HK-2 (cell line): ENCODE results near the gene PLOD1.
"Not testable (repeated sequence)": the region's sequence is repeated elsewhere in the genome, so short reads cannot be mapped to it uniquely, and the experiment has no call there.

Experiments
- DNase-seq: peaks from one replicate; pipeline ENCODE4 v3.0.0-alpha.2; 2018; ENCODE audit not compliant: unreplicated experiment

The PLOD1 gene

DNA sequence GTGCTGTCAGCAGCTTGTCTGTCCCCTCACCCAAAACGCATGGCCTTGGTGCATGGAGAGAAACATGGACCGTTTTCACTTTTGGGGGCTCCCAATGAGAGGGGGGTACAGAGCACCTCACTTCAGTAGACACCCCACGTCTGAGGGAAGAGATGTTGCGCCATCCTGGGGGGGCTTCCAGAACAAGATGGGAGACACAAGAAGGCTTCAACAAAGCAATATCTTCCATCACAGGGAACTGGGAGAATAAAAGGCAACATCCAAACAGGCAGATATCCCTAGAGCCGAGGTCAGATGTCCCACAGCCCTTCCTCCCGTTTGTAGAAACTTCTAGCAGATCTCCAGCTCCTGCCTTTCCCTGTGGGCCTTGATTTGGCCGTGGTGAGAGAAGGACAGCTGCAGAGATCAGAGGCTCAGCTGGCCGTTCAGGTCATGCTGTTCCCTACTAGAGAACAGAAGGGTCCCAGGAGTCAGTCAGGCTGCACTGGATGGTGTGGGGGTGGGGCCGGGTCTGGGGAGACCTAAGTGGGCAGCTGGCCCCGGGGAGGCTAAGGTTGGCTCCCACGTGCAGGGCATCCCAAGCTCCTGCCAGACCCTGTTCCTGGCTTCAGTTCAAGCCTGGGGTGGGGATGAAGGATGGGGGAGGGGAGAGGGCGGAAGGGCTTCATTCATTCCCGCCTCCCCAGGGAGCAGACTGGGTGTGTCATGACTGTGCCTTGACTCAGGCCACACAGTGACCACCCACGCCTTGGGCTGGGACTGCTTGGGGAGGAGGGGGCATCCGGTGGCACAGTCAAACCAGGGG, 4.4 kb downstream of the PLOD1 start:
- DNase-seq, result no peak

DNA sequence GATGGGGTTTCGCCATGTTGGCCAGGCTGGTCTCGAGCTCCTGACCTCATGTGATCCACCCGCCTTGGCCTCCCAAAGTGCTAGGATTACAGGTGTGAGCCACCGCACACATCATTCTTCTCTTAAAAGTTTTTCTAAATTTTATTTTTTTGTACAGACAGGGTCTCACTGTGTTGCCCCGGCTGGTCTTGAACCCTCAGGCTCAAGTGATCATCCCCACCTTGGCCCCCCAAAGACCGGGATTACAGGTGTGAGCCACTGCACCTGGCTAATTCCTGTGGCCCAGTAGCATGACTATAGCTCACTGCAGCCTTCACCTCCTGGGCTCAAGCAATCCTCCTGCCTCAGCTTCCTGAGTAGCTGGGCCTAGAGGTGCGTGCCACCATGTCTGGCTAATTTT, 5.3 kb downstream of the PLOD1 start:
- not testable (repeated sequence) for DNase-seq

DNA sequence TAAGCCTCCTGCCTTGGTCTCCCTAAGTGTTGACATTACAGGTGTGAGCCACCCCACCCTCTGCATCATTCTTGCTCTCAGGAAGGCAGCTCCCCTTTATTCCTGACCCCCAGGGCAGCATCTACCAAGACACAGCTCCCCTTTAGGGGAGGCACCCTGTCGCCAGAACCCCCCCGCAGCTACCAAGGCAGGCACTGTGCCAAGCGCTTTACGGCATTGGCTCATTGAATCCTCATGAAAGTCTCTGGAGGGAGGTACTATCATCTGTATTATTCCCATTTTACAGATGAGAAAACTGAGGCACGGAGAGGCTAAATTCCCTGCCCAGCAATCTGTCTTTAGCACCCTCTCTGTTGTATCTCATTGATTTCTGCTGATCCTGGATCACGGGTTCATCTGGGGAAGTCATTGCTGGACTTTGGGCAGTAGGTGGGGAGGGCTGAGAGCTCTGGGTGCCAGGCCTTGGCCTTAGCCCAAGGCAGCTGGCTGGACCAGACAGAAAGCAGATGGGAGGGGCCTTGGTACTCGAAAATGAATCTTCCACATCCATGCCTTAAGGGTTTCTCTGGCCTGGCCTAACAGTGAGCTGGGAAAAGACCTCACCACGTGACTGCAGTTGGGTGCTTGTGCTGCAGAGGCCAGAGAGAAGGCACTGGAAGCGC, 5.9 kb downstream of the PLOD1 start:
- no peak for DNase-seq

DNA sequence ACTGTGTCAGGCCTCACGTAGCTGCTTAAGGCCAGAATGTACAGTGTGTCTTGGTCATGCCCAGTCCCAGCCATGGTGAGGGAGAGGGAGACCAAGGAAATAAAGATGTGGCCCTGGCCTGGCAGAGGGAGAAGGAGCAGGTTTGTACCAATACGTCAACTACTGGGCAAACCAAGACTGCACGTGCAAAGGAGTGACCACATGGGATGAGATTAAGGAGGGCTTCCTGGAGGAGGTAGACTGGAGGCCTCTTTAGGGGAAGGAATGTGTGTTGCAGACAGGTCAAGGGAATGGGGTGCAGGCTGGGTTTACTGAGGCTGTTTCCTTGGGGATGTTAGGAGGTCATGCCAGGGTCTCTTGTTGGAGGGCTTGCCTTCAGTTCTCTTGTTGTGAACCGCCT, 7.8 kb downstream of the PLOD1 start:
- no peak for DNase-seq

DNA sequence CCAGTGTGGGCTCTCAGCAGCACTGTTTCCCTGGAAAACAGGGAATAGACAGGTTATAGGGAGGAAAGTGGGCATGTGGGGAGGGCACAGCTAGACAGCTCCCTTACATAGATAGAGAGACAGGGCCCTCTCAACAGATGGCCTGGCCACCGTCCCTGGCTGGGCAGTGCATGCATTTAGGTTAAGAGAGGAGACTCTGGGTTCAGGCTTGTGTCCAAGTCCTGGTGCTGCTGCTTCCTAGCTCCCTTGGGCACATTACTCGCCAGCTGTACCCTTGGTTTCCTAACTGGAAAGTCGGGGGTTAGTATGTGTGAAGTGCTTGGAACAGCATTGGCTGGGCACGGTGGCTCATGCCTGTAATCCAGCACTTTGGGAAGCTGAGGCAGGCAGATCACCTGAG, 9.1 kb downstream of the PLOD1 start:
- DNase-seq, result no peak

DNA sequence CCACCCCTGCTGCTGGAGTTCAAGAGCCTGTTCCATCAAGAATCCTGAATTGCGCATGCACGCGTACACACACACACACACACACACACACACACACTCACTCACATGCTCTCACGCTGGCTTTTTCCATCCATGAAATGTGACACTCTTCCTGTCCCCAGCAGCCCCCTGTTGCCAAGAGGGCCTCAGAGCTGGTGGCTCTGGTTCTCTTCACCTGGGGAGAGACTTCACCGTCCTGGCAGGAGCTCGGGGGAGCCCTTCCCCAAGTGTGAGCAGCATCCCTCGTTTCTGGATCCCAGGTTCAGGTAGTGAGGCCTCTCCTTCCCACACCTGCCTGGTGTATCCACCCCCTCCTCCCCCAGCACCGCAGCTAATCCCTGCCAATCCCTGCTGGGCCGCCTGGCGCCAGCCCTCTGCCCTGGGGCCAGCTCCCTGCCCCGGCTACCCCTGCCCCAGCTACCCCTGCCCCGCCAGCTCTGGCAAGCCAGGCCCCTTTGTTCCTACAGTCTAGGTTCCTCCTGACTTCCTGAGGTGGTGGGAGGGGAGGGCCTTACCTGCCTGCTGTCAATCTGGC, 9.9 kb downstream of the PLOD1 start:
- no peak for DNase-seq

DNA sequence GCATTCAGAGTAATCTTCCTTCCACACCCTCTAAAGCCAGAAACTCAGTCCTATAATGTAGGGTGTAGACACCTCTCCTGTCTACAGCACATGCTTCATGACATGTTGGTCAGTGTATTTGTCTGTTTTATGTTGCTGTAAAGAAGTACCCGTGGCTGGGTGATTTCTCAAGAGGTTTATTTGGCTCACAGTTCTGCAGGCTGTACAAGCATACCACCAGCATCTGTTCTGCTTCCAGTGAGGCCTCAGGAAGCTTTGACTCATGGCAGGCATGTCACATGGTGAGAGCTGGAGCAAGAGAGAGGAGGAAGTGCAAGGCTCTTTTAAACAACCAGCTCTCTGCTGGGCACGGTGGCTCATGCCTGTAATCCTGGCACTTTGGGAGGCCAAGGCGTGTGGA, 12.1 kb downstream of the PLOD1 start:
- DNase-seq, result no peak

DNA sequence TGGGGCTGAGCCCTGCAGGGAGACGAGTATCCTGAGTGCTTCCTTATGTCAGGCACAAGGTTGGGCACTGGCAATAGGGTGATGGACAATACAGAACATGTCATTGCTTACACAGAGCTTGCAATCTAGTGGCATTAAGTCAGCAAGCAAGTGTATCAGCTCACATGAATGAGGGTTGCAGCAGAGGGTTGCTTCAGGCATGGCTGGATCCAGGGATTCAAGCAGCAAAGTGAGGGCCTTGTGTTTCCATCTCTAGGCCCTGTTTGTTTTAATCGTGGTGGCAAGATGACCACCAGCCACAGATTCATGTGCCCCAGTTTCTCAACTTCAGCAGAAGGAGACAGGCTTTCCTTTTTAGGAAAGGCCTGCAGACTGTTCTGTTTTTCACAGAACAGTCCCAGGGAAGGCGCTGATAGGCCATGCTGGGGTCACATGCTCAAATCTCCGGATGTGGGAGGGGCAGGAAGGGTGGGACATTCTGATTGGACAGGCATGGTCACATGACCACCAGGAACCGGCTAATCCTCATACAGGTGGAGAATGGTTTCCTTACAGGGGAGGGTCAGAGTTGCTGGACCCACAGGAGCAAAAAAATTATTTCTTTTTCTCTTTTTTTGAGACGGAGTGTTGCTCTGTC, 14.4 kb downstream of the PLOD1 start:
- DNase-seq, result no peak

DNA sequence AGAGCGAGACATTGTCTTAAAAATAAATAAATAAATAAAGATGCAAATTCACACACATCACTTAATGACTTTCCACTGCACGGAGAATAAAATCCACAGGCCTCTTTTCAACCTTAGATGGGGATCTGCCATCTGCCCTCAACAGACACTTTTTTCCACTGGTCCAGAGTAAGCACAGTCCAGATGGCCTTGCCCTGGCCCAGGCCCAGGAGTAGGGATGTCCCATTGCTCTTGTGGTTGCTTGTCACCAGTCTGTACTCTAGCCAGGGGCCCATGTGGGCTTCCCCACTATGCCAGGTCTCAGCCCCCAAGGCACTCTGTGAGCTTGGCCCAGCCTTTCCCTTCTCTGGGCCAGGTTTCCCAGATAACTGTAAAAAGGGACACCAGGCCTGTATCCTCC, 17.4 kb downstream of the PLOD1 start:
- DNase-seq, result no peak

DNA sequence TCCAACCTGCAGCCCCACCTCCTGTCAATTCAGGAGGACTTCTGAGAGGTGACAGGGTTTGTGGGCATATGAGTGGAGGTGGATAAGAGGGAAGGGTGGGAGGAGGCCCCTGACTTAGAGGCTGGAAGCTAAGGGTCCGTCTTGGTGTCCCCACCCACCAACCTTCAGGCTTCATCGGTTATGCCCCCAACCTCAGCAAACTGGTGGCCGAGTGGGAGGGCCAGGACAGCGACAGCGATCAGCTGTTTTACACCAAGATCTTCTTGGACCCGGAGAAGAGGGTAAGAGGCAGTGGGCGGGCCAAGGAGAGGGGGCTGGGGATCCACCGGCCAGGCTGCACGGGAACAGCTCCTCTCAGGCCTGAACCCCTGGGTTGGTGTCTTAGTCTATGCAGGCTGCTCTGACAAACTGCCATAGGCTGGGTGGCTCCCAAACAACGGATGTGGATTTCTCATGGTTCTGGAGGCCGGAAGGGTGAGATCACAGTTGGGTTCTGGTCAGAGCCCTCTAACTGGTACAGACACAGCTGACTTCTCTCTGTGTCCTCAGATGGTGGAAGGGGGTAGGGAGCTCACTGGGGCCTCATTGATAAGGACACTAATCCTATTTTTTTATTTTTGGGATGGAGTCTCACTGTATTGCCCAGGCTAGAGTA, 18.1 kb downstream of the PLOD1 start:
- no peak for DNase-seq

DNA sequence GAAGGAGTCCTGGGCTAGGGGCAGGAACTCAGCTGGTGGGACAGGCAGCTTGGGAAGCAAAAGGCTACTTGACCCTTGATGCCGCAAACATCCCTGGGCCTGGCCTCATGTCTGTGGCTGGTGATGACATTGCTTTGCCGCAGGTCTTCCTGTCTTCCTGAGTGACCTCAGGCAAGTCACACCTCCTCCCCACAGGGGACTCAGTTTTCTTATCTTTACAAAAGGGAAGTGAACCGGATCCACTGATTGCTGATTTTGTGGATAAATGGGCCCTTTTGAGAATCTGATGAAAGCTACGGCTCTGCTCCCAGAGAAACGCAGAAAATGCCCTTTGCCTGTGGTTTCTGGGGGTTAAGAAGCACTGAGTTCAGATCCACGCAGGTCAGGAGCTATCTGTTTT, 20.7 kb downstream of the PLOD1 start:
- DNase-seq, result no peak

DNA sequence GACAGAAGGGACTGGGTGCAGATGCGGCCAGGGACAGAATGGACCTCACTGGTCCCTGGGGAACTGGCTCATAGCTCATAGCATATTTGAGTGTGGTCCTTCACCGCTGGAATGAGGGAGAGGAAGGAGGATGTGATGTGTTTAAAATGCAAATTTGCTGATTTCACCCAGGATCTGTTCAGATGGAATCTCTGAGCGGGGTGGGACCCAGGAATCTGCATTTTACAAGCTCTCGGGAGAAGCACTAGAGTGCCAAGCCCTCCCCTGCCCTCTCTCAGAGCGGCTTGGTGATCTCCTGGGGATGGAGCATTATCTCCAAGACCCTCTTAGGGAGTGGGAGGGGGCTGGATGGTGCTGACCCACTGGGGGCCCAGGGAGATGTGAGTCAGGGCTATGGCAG, 22.9 kb downstream of the PLOD1 start:
- no peak for DNase-seq

DNA sequence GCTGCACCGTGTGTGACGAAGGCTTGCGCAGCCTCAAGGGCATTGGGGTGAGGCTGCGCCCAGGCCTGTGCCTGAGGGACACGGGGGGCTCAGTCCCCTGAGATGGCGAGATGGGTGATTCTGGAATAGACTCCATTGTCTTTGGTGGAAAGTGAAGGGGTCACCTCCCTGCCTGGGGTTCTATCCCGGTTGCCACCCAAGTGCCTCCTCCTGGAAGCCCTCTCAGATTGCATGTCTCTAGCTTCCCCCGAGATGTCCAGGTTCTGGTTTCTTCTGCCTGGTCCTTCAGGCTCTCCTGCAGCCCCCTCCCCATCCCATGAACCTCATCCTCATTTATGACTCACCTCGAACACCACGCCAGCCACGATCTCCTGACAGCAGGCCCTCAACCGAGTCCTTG, 23.4 kb downstream of the PLOD1 start:
- no peak for DNase-seq

DNA sequence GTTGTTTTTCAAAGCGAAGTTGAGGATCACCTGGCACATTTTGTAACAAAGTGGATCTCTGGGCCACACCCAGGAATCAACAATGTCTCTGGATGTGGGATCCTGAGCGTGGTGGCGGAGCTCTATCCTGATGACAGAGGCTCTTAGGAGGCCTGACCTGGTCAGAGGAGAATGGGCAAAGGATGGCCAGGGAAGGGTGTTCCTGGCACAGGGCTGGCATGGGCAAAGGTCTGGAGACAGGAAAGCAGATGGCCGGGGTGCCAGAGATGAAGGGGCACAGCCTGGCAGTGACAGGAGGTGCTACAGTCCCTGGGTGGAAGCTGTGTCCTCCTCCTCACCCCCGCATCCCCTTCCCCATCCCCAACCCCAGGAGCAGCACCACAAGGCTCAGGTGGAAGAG, 25.8 kb downstream of the PLOD1 start:
- DNase-seq, result no peak

DNA sequence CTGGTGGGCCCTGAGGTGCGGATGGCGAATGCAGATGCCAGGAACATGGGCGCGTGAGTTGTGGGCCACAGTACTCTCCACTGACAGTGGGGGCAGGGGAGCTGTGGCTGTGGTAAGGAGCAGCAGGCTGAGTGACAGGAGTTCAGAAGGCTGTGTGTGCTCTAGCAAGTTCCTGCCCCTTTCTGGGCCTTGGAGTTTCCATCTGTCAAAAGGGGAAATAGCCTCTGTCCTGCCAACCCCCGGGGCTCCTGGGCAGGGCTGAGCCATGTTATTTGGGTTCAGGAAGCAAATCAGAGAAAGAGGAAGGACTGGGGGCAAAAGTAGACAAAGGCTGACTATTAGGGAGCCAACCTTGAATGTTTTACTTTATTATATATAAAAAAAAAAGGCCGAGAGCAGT, 26.2 kb downstream of the PLOD1 start:
- no peak for DNase-seq

DNA sequence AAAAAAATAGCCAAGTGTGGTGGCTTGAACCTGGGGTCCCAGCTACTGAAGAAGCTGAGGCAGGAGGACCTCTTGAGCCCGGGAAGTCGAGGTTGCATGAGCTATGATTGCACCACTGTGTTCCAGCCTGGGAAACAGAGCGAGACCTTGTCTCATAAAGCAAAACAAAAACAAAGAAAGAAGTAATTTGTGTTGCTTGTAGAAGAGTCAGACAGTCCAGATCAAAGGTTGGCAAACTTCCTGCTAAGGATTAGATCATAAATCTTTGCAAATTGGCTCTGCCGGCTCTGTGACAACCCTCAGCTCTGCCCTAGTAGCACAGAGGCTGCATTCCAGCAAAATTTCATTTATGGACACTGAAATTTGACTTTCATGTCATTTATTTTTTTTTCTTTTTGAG, 26.7 kb downstream of the PLOD1 start:
- no peak for DNase-seq

DNA sequence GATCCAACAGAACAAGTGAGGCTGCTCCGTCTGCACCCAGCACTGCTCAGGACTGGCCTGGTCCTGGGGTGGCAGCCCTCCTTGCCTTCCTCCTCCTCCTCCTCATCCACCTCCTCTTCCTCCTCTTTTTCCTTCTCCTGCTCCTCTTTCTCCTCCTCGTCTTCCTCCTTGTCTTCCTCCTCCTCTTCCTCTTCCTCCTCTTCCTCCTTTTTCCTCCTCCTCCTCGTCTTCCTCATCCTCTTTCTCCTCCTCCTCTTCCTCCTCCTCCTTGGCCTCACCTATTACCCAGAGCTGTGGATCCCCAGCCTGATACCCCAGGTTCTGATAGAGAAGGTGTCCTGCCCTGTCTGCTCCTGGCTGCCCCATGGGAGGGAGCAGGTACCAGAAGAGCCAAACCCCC, 29.1 kb downstream of the PLOD1 start:
- DNase-seq, result no peak

DNA sequence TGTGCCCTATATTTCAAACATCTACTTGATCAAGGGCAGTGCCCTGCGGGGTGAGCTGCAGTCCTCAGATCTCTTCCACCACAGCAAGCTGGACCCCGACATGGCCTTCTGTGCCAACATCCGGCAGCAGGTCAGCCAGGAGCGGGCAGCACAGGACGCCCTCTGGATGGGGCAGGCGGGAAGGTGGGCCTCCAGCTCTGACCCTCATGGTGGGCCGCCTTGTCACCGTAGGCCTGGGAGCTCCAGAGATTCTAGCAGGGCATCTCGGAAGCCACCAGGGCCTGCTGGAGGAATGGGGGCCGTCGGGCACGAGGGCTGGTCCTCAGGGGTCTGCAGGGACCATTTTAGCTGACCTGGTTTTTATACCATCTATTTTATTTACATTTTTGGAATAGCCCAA, 30.1 kb downstream of the PLOD1 start:
- DNase-seq, result no peak

DNA sequence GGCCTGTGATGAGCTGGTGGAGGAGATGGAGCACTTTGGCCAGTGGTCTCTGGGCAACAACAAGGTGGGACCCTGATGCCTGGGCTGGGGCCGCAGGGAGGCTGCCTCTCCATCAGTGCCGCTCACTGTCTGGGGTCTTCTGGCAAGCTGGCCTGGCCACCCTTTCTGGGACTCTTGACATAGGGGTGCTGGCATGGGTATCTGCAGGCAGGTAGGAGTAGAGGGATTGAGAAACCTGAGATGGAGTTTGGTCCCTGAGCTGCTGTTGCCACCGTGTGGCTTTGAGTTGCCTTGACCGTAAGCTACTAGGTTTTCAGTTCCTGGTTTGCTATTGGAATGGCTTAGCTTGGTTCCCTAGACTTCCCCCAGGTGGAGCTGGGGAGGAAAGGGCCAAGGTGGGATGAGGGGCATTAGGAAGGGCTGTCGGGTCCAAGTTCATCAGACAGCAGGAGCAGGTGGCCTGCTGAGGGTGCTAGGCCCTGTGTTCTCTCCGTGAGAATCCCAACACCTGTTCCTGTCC, 32.6 kb downstream of the PLOD1 start:
- peak; percentile 31 for DNase-seq

DNA sequence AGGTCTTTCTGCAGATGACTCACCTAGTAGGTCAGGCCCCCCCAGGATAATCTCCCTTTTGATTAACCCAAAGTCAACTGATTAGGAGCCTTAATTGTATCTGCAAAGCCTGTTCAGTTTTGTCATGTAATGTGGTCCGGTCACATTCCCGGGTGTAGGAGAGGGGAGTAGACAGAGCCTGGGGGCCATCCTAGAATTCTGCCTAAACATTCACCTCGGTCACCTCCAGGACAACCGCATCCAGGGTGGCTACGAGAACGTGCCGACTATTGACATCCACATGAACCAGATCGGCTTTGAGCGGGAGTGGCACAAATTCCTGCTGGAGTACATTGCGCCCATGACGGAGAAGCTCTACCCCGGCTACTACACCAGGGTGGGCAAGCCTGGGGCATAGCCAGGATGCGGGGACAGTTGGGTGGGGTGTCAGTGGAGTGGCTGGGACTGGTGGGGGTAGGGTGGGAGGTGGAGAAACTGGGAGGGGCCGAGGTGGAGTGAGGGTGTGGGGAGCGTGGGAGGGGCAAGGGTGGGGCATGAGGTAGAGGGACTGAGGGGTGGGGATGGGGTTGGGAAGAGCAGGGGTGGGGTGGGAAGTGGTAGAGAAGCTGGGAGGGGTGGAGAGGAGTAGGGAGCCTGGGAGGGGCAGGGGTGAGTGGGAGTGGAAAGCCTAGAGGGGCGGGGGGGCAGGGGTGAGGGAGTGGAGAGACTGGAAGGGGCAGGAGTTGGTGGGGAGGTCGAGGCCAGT, 36.1 kb downstream of the PLOD1 start:
- no peak for DNase-seq

DNA sequence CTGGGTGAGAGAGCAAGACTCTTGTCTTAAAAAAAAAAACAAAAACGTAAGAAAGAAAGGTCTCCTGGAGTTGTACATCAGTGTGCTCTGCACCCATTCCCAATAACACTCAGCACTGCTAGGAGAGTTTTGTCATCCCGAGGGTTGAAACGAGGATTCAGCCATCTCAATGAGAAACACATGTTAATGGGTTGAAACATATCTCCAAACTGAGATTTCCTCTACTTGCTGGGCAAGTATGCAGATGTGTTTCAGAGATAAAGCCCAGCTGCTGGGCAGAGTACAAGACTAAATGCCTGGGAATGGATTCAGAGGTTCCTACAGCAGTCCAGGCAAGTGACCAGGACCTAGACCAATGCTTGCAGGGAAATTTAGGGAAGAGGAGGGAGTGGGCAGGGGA, 43.1 kb downstream of the PLOD1 start:
- no peak for DNase-seq
